Colonic mucosa (tissue), 4 donors: ENCODE measurements around the gene CLDN3. TPM values are rescaled to one million over a fixed set of nuclear protein-coding genes. Genes with fewer than 3 reads are reported as not detected.
A peak's percentile ranks its signal among the peaks of the same experiment; 100 is the strongest.

Experiments used
- DNase-seq: peaks from one replicate; pipeline ENCODE4 v3.0.0-alpha.2; 2020
- H3K27ac ChIP-seq: fragments of 200-600 bp; one replicate; pipeline ENCODE4 v1.8.0; 2021
- H3K27me3 ChIP-seq: fragments of 200-600 bp; one replicate; pipeline ENCODE4 v1.8.0; 2021
- H3K36me3 ChIP-seq: fragments of 200-600 bp; one replicate; pipeline ENCODE4 v1.8.0; 2021
- H3K4me1 ChIP-seq: fragments of 200-600 bp; one replicate; pipeline ENCODE4 v1.8.0; 2021; ENCODE audit warnings: mild to moderate bottlenecking
- H3K4me3 ChIP-seq: fragments of 200-600 bp; one replicate; pipeline ENCODE4 v1.8.0; 2021
- H3K9ac ChIP-seq, 2 donors: one replicate each; pipeline ENCODE4 v1.7.0; 2013; ENCODE audit warnings: control low read depth in 2 of 2, low read depth in 2 of 2, low read length in 2 of 2
- H3K9me3 ChIP-seq: fragments of 200-600 bp; one replicate; pipeline ENCODE4 v1.8.0; 2021
- CTCF ChIP-seq: fragments of 200-600 bp; IDR thresholded peaks from one replicate; pipeline ENCODE4 v1.8.0; 2022; ENCODE audit warnings: antibody characterized with exemption, mild to moderate bottlenecking
- intact Hi-C: fragments of 100-400 bp; cut with DNase I; formaldehyde crosslinking; loops from one replicate; pipeline ENCODE4 v1.14.1; 2022
- total RNA-seq, 2 donors: library from RNA; stranded (reverse); fragmentation: NEBNext Ultra II Directional in 1 of 2; extraction: Animal tissue kit (Norgen Biotek cat#: 25700) in 1 of 2; gene quantifications; one replicate each; pipeline ENCODE4 v1.2.1, GENCODE V29; 2021
- donor health status: healthy.
- donor health status: DM: no; HTN: no; CAD: no.
- donor health status: DM: no; HTN: no; CAD: no.

CLDN3 gene
- total RNA-seq = 100 to 1,000 TPM; 599 to 634 TPM

DNA sequence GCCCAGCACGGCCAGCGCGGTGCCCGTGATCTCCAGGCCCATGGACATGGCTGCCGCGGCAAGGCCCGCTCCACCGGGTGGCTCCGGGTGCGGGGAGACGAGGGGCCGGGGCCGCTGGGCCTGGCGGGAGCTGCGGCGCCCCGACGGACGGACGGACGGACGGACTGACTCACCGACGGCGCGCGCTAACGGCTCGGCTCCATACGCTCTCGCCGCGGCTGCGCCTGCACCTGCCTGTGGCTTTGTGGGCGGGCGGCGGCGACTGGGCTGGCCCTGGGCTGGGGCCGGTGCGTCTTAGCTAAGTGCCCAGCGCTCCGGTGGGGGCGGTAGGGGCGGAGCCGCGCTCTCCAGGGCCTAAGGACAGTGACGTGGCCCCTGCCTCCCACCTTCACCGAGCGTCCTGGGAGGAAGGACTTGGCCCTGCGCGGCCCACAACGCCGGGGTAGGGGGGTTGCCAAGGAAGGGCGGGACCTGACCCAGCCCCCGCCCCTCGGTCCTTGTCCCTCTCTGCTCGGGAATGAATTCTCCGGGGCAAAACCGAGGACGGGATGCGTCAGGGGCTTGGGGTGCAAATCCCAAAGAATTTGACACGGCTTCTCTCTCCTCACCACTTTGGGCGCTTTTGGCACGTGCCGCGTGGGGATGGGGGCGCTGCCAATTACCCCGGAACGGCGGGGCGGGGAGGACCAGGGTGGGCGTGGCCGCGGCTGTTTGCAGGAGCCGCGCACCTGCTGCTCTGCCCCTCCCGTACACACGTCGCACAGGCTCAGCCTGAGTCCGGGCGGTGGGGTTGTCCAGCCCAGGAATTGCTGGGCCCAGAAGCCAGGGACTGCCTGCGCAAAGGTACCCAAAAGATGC, at the start of gene CLDN3:
Gene CLDN3, minus strand, starts transcription at position 269 of the 858 bp plus-strand sequence. Its CDS starts 221 bp downstream, at position 48.
- peaks cover 6% of the 10 kb centered on the region for H3K27me3 ChIP-seq
- H3K4me1 ChIP-seq = no peaks in the 10 kb centered on the region
- H3K9ac ChIP-seq = peak within 1 kb of the TSS; percentile 97 to 98
- TF ChIP-seq CTCF = no peak
- no peaks in the 10 kb centered on the region for H3K36me3 ChIP-seq
- H3K4me3 ChIP-seq = peak within 1 kb of the TSS; percentile 58
- DNase-seq = peak; percentile 95
- no peaks in the 10 kb centered on the region for H3K9me3 ChIP-seq
- intact Hi-C loops = no loop called here
- peak within 1 kb of the TSS; percentile 72 for H3K27ac ChIP-seq

GRCh38 chr7:73817121-73817520, 47.1 kb upstream of the CLDN3 start:
- no peaks in the 10 kb centered on the region for H3K36me3 ChIP-seq
- no peak overlapping the region for H3K9ac ChIP-seq
- peak; percentile 14 for DNase-seq
- H3K4me3 ChIP-seq = no peak overlapping the region
- no peaks in the 10 kb centered on the region for H3K4me1 ChIP-seq
- no peaks in the 10 kb centered on the region for H3K27me3 ChIP-seq
- TF ChIP-seq CTCF = no peak
- no peak overlapping the region for H3K27ac ChIP-seq
- intact Hi-C loops = no loop called here
- no peaks in the 10 kb centered on the region for H3K9me3 ChIP-seq

DNA sequence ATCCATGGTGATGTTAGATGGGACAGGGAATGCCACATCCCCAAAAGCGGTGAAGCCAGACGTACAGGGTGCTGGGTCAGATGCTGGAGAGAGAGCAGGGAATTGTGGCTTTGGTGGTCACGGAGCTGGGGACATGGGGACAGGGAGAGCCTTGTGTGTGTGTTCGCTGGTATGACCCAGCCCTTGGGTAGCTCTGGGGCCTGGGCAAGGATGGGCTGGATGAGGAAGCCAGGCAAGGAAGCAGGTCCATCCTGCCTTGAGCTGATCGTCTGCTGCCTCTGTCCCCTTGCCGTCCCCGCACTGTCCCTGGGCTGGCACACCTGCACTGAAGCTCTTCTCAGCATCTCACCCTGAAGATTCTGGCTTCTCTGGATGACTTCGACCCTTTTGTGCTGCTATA, 45.4 kb upstream of the CLDN3 start:
- no peak overlapping the region for H3K4me3 ChIP-seq
- peak; percentile 16 for DNase-seq
- H3K9ac ChIP-seq = no peak overlapping the region
- H3K36me3 ChIP-seq = no peaks in the 10 kb centered on the region
- no peaks in the 10 kb centered on the region for H3K4me1 ChIP-seq
- no peak overlapping the region for H3K27ac ChIP-seq
- no peaks in the 10 kb centered on the region for H3K9me3 ChIP-seq
- intact Hi-C loops = no loop called here
- TF ChIP-seq CTCF = no peak
- H3K27me3 ChIP-seq = no peaks in the 10 kb centered on the region

DNA sequence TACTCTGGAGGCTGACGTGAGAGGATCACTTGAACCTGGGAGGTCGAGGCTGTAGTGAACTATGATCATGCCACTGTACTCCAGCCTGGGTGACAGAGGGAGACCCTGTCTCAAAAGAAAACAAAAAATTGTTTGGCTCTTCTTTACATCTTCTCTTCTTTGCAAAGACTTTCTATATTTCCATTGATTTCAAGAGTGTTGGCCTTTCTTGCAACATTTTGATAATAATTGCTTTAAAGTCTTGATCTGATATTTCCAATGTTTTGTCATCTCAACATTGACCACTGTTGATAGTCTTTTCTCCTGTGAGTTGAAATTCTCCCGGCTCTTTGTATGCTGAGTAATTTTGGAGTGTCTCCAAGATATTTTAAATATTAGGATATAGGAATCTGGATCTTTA, 42.9 kb upstream of the CLDN3 start:
- Histone ChIP-seq H3K4me1 (no peaks in the 10 kb centered on the region), H3K4me3 (no peak overlapping the region), H3K9me3 (no peaks in the 10 kb centered on the region), H3K36me3 (no peaks in the 10 kb centered on the region), H3K27me3 (no peaks in the 10 kb centered on the region), H3K9ac (no peak overlapping the region), H3K27ac (no peak overlapping the region)
- TF ChIP-seq CTCF = no peak
- intact Hi-C loops = loop anchor here (5.0 kb wide), 1 partner anchor 44 kb away; no protein-coding TSS in a partner anchor
- DNase-seq = no peak

- no peaks in the 10 kb centered on the region for H3K4me1 ChIP-seq
- intact Hi-C loops = loop anchor here (5.0 kb wide), 1 partner anchor 46 kb away; no protein-coding TSS in a partner anchor
- peak; percentile 90 for DNase-seq
- no peak overlapping the region for H3K4me3 ChIP-seq
- TF ChIP-seq CTCF = peak; percentile 91
- no peaks in the 10 kb centered on the region for H3K27me3 ChIP-seq
- no peak overlapping the region for H3K9ac ChIP-seq
- peak overlapping the region; percentile 91 for H3K27ac ChIP-seq
- no peaks in the 10 kb centered on the region for H3K36me3 ChIP-seq
- no peaks in the 10 kb centered on the region for H3K9me3 ChIP-seq
These were observed 41.7 kb upstream of the CLDN3 start for GRCh38 chr7:73811760-73812168.
